ENCODE measurements around the gene ZNF804A. TPM values are rescaled to one million over a fixed set of nuclear protein-coding genes. Genes with fewer than 3 reads are reported as not detected.

ZNF804A gene
- total and polyA plus RNA-seq, 12 donors = 0.03 to 0.12 (median 0.07) TPM; not detected in 9

DNA sequence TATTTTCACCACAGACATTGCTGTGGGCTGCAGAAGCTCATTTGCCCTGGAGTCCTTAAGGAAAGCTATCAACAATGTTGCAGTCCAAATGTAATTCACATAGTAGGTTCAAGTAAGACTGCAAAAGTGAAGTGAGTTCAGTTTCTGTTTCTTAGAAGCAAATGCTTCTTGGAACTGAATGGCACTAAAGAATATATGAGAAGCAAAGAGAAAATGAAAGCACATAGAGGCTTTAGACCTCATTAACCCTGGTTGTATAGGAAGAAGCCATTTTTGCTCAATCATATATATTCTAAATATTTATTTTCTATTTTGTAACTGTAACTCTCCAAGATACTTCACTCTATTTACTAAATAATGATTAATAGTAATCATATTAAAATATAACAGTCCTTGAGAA lies 292.0 kb downstream of the ZNF804A start:
- no peak for ATAC-seq
- intact Hi-C loops (cut with DNase I) = no loop called here
- peaks cover 0 to 28% (median 0%) of the 10 kb centered on the region in 11 donors for H3K9me3 ChIP-seq
- no peak overlapping the region for H3K27ac ChIP-seq
- H3K4me1 ChIP-seq = no peaks in the 10 kb centered on the region
- DNase-seq = no peak
- no peaks in the 10 kb centered on the region for H3K27me3 ChIP-seq
- H3K4me3 ChIP-seq = no peak overlapping the region
- no peaks in the 10 kb centered on the region for H3K36me3 ChIP-seq
- TF ChIP-seq, protein P1, sequence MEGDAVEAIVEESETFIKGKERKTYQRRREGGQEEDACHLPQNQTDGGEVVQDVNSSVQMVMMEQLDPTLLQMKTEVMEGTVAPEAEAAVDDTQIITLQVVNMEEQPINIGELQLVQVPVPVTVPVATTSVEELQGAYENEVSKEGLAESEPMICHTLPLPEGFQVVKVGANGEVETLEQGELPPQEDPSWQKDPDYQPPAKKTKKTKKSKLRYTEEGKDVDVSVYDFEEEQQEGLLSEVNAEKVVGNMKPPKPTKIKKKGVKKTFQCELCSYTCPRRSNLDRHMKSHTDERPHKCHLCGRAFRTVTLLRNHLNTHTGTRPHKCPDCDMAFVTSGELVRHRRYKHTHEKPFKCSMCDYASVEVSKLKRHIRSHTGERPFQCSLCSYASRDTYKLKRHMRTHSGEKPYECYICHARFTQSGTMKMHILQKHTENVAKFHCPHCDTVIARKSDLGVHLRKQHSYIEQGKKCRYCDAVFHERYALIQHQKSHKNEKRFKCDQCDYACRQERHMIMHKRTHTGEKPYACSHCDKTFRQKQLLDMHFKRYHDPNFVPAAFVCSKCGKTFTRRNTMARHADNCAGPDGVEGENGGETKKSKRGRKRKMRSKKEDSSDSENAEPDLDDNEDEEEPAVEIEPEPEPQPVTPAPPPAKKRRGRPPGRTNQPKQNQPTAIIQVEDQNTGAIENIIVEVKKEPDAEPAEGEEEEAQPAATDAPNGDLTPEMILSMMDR (IDR thresholded peaks at IDR 0.05) = no peak

DNA sequence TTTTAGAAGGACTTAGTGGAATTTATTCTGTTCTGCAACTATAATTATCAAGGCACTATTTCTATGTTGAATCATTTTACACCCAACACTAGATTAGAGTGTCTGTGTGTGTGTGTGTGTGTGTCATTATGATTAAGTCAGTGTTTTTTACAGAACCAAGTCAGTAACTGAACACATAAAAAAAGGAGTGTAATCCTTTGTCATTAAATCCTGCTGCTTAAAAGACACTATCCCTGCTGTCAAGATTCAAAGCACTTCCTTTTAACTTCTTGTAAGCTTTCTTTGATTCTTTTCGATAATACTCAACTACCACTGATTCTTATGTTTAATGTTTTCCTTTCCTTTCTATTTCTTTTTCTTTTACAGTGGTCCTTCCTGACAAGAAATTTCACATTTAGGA lies 306.7 kb downstream of the ZNF804A start:
- peaks cover 0 to 6% (median 0%) of the 10 kb centered on the region in 11 donors for H3K9me3 ChIP-seq
- H3K27ac ChIP-seq = no peak overlapping the region
- intact Hi-C loops (cut with DNase I) = no loop called here
- 95% methylated on average over 1 of the region's 1 CpG for WGBS, 2 donors
- no peaks in the 10 kb centered on the region for H3K36me3 ChIP-seq
- H3K27me3 ChIP-seq = no peaks in the 10 kb centered on the region
- H3K4me1 ChIP-seq = no peaks in the 10 kb centered on the region
- TF ChIP-seq, protein P1 (IDR thresholded peaks at IDR 0.05) = no peak
- H3K4me3 ChIP-seq = no peak overlapping the region
- ATAC-seq (no peak), DNase-seq (no peak)

DNA sequence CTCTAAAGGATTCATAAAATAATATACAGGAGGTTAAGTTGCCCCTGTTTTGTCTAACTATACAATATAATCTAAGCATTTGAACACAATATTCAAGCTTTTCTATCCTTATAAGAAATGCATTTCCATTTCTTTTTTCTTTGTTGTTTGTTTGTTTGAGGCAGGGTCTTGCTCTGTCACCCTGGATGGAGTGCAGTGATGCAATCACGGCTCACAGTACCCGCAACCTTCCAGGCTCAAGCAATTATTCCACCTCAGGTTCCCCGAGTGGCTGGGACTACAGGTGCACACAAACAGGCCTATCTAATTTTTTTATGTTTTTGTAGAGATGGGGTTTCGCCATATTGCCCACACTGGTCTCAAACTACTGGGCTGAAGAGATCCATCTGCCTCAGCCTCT lies 307.8 kb downstream of the ZNF804A start:
- H3K27ac ChIP-seq = no peak overlapping the region
- TF ChIP-seq, protein P1 (IDR thresholded peaks at IDR 0.05) = no peak
- intact Hi-C loops (cut with DNase I) = no loop called here
- ATAC-seq (no peak), DNase-seq (no peak)
- H3K4me3 ChIP-seq = no peak overlapping the region
- H3K36me3 ChIP-seq = no peaks in the 10 kb centered on the region
- peaks cover 0 to 14% (median 3%) of the 10 kb centered on the region in 11 donors for H3K9me3 ChIP-seq
- no peaks in the 10 kb centered on the region for H3K27me3 ChIP-seq
- H3K4me1 ChIP-seq = no peaks in the 10 kb centered on the region
- WGBS, 2 donors = 81 to 84% methylated on average over 4 of the region's 4 CpGs

DNA sequence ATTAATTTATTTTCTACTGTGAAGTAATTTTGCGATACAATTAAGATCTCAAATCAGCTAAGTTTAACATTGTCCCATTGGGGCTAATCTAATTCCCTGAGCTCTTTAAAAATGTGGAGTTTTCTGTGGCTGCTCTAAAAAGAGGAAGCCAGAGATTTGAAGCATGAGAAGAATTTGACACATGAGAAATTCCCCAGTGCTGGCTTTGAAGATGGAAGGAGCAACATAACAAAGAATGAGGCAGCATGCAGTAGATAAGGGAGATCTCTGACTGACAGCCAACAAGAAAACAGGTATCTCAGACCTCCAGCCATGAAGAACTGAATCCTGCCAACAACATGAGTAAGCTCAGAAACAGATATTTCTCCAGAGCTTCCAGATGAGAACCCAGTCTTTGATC lies 308.4 kb downstream of the ZNF804A start:
- Histone ChIP-seq H3K27me3 (no peaks in the 10 kb centered on the region), H3K4me3 (no peak overlapping the region), H3K9me3 (peaks cover 0 to 17% (median 3%) of the 10 kb centered on the region in 11 donors), H3K27ac (no peak overlapping the region), H3K4me1 (no peaks in the 10 kb centered on the region), H3K36me3 (no peaks in the 10 kb centered on the region)
- TF ChIP-seq, protein P1 (IDR thresholded peaks at IDR 0.05) = no peak
- WGBS, 2 donors = 62 to 78% methylated on average over 1 of the region's 1 CpG
- no peak for DNase-seq
- ATAC-seq = no peak
- intact Hi-C loops (cut with DNase I) = no loop called here

Measured in heart right ventricle (tissue), 16 donors.